CD4-positive, alpha-beta memory T cell (primary cell): ENCODE measurements around the gene PRKG2. TPM values are rescaled to one million over a fixed set of nuclear protein-coding genes. Genes with fewer than 3 reads are reported as not detected.
A peak's percentile ranks its signal among the peaks of the same experiment; 100 is the strongest.
"Not testable (repeated sequence)": the region's sequence is repeated elsewhere in the genome, so short reads cannot be mapped to it uniquely, and the experiment has no call there.

Experiments
- CTCF ChIA-PET: fragments of 350-600 bp; sonication (Branson Sonifier 250); formaldehyde crosslinking; loops from one replicate; lab custom pipeline; 2021; ENCODE audit warnings: inconsistent platforms; ENCODE audit not compliant: partially characterized antibody; lab: Charles Lee
- POLR2A ChIA-PET: fragments of 350-600 bp; sonication (Branson Sonifier 250); formaldehyde crosslinking; loops from one replicate; lab custom pipeline; 2021; ENCODE audit not compliant: partially characterized antibody; lab: Charles Lee
- DNase-seq, 5 donors: peaks; one replicate each; pipeline versions ENCODE4 v3.0.0 to v3.0.0-alpha.2; 2020 to 2022; ENCODE audit warnings: mixed read lengths in 1 of 5
- H3K27ac ChIP-seq: one replicate; pipeline ENCODE4 v1.7.0; 2013; ENCODE audit warnings: low read depth, low read length
- H3K27me3 ChIP-seq: 2 replicates; pipeline ENCODE4 v1.7.0; 2013; ENCODE audit warnings: mild to moderate bottlenecking, low read length, moderate library complexity; ENCODE audit not compliant: insufficient read depth
- H3K36me3 ChIP-seq: 2 replicates; pipeline ENCODE4 v1.7.0; 2013; ENCODE audit warnings: mild to moderate bottlenecking, low read length, moderate library complexity; ENCODE audit not compliant: insufficient read depth
- H3K4me1 ChIP-seq: 2 replicates; pipeline ENCODE4 v1.7.0; 2013; ENCODE audit warnings: mild to moderate bottlenecking, low read length, moderate library complexity; ENCODE audit not compliant: insufficient read depth
- H3K4me3 ChIP-seq, 2 donors: one replicate each; pipeline ENCODE4 v1.7.0; 2013; ENCODE audit warnings: low read length in 2 of 2, mild to moderate bottlenecking in 1 of 2
- H3K9me3 ChIP-seq, 2 donors: one replicate each; pipeline ENCODE4 v1.7.0; 2013; ENCODE audit warnings: low read length in 2 of 2, control low read depth in 1 of 2; ENCODE audit not compliant: control insufficient read depth in 1 of 2
- H3K27ac Mint-ChIP-seq, 7 donors: one replicate each; pipeline ENCODE4 v1.8.0; 2020 to 2021; ENCODE audit warnings: mixed read lengths in 7 of 7, mild to moderate bottlenecking in 6 of 7, inconsistent platforms in 3 of 7, moderate library complexity in 3 of 7
- H3K27me3 Mint-ChIP-seq, 2 donors: one replicate each; pipeline ENCODE4 v1.8.0; 2020 to 2021; ENCODE audit warnings: mixed read lengths in 2 of 2
- H3K36me3 Mint-ChIP-seq, 2 donors: one replicate each; pipeline ENCODE4 v1.8.0; 2020 to 2021; ENCODE audit warnings: mixed read lengths in 2 of 2, inconsistent platforms in 1 of 2, mild to moderate bottlenecking in 1 of 2
- H3K4me1 Mint-ChIP-seq, 4 donors: one replicate each; pipeline ENCODE4 v1.8.0; 2020 to 2021; ENCODE audit warnings: mixed read lengths in 4 of 4, mild to moderate bottlenecking in 1 of 4
- H3K4me3 Mint-ChIP-seq, 8 donors: one replicate each; pipeline ENCODE4 v1.8.0; 2020 to 2021; ENCODE audit warnings: mixed read lengths in 8 of 8, mild to moderate bottlenecking in 7 of 8, moderate library complexity in 6 of 8, inconsistent platforms in 3 of 8
- H3K9me3 Mint-ChIP-seq, 8 donors: one replicate each; pipeline ENCODE4 v1.8.0; 2020 to 2021; ENCODE audit warnings: mixed read lengths in 8 of 8, mild to moderate bottlenecking in 5 of 8, inconsistent platforms in 3 of 8, moderate library complexity in 1 of 8
- intact Hi-C: fragments of 100-400 bp; cut with micrococcal nuclease; formaldehyde crosslinking; loops from one replicate; pipeline ENCODE4 v1.15.1; 2023
- polyA plus RNA-seq, 2 donors: library from polyadenylated mRNA; unstranded; fragments of 300-500 nt; fragmentation: Illumina TruSeq; gene quantifications; one replicate each; pipeline ENCODE4 v1.2.3, GENCODE V29; 2021
- total RNA-seq, 2 experiments: library from RNA; stranded (reverse); gene quantifications; one replicate each; pipeline ENCODE4 v1.2.3, GENCODE V29; 2021

Gene PRKG2
- total and polyA plus RNA-seq, 4 experiments from 2014 or later, result 1.5 to 5.1 (median 1.9) TPM

DNA sequence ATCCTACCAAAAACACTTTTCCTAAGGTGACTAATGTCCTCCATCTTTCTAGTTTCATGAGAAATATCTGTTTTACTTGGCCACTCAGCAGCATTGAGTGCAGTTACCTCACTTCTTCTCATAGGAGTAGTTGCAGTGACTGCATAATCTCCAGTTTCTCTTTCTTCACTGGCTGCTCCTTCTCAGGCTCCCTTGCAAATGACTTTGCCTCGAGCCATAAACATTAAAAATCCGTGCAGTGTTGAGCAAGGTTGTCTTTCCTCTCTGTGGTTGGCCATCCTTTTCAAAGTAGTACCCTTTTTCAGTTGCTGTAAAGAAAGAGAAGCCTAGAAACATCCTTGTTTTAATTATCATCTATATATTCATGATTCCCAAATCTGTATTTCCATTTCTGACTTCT is 10.2 kb upstream of the PRKG2 start:
- no peak overlapping the region for H3K27ac ChIP-seq
- H3K36me3 ChIP-seq, result no peaks in the 10 kb centered on the region
- intact Hi-C loops, result no loop called here
- CTCF ChIA-PET, result interaction anchor here (1.3 kb wide), 1 partner anchor 13 kb away, joined by 3 read pairs; no protein-coding TSS in a partner anchor
- POLR2A ChIA-PET, result no interaction called here
- H3K27me3 Mint-ChIP-seq, result peaks cover 4 to 7% of the 10 kb centered on the region in 2 donors
- no peak overlapping the region for H3K4me3 ChIP-seq
- no peaks in the 10 kb centered on the region for H3K4me1 Mint-ChIP-seq
- H3K4me1 ChIP-seq, result no peaks in the 10 kb centered on the region
- H3K9me3 Mint-ChIP-seq, result peaks cover 0 to 4% (median under 1%) of the 10 kb centered on the region in 8 donors
- no peaks in the 10 kb centered on the region for H3K9me3 ChIP-seq
- no peak overlapping the region for H3K27ac Mint-ChIP-seq
- H3K4me3 Mint-ChIP-seq, result no peak overlapping the region
- H3K36me3 Mint-ChIP-seq, result no peaks in the 10 kb centered on the region
- DNase-seq, result no peak
- H3K27me3 ChIP-seq, result no peaks in the 10 kb centered on the region

- H3K36me3 Mint-ChIP-seq, H3K4me1 Mint-ChIP-seq, H3K4me1 ChIP-seq, H3K36me3 ChIP-seq, DNase-seq, H3K9me3 Mint-ChIP-seq, CTCF ChIA-PET, H3K27ac Mint-ChIP-seq, H3K27me3 ChIP-seq, intact Hi-C loops, H3K4me3 Mint-ChIP-seq, H3K27ac ChIP-seq, H3K9me3 ChIP-seq, POLR2A ChIA-PET, H3K4me3 ChIP-seq: not testable (repeated sequence)
- H3K27me3 Mint-ChIP-seq, result peaks cover 8 to 11% of the 10 kb centered on the region in 2 donors
Measured at GRCh38 chr4:81222082-81222472, 7.1 kb upstream of the PRKG2 start.

DNA sequence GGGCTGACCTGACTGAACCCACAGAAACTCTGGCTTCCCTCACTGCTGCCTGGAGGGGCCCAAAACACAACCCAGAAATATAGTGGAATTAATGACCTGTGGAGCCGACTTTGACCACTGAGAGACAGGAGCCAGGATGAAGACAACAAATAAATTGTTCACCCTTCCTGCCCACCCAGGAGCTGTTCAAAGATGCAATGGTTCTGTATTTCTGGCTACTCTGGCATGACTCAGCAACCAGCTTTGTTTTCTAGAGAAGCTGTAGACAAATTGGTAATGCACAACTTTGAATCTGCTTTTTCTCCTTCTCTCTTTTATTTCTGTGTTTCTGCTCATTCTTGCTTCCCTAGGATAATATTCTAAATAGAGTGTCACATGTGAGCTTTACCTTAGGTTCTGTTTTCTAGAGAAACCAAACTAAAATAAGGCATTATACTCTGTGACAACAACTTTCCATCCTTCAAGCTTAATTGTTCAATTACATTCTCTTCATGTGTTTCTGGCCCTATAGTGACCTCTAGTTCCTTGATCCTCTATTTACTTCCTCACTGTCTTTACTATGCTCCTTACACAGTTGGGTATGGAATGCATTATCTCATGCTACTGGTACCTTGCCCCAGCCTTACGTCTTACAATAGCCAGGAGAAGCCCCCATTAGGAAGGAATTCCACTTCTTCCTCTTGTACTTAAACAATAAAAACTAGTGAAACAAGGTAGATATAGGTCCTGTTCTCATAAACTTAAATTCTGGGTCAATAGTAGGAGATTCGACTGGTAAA is 6.5 kb upstream of the PRKG2 start:
- Mint-ChIP-seq H3K4me3 (no peak overlapping the region), H3K9me3 (peaks cover 0 to 4% (median 0%) of the 10 kb centered on the region in 8 donors), H3K27ac (no peak overlapping the region), H3K36me3 (no peaks in the 10 kb centered on the region), H3K27me3 (peaks cover 10 to 11% of the 10 kb centered on the region in 2 donors), H3K4me1 (no peaks in the 10 kb centered on the region)
- no peaks in the 10 kb centered on the region for H3K27me3 ChIP-seq
- no peak for DNase-seq
- intact Hi-C loops, result no loop called here
- H3K4me1 ChIP-seq, result no peaks in the 10 kb centered on the region
- H3K27ac ChIP-seq, result no peak overlapping the region
- ChIA-PET POLR2A (no interaction called here), CTCF (no interaction called here)
- H3K36me3 ChIP-seq, result no peaks in the 10 kb centered on the region
- H3K9me3 ChIP-seq, result no peaks in the 10 kb centered on the region
- H3K4me3 ChIP-seq, result no peak overlapping the region

GRCh38 chr4:81220271-81220670 is 5.2 kb upstream of the PRKG2 start:
- peaks cover 18 to 20% of the 10 kb centered on the region in 2 donors for H3K27me3 Mint-ChIP-seq
- Histone ChIP-seq H3K27ac (no peak overlapping the region), H3K36me3 (no peaks in the 10 kb centered on the region), H3K4me3 (no peak overlapping the region), H3K27me3 (no peaks in the 10 kb centered on the region), H3K9me3 (no peaks in the 10 kb centered on the region), H3K4me1 (no peaks in the 10 kb centered on the region)
- ChIA-PET POLR2A (no interaction called here), CTCF (no interaction called here)
- H3K4me3 Mint-ChIP-seq, result no peak overlapping the region
- no peak overlapping the region for H3K27ac Mint-ChIP-seq
- intact Hi-C loops, result no loop called here
- DNase-seq, result no peak
- H3K9me3 Mint-ChIP-seq, result peaks cover 0 to 4% (median under 1%) of the 10 kb centered on the region in 8 donors
- H3K36me3 Mint-ChIP-seq, result no peaks in the 10 kb centered on the region
- H3K4me1 Mint-ChIP-seq, result peaks cover 0 to 7% (median 1%) of the 10 kb centered on the region in 4 donors

DNA sequence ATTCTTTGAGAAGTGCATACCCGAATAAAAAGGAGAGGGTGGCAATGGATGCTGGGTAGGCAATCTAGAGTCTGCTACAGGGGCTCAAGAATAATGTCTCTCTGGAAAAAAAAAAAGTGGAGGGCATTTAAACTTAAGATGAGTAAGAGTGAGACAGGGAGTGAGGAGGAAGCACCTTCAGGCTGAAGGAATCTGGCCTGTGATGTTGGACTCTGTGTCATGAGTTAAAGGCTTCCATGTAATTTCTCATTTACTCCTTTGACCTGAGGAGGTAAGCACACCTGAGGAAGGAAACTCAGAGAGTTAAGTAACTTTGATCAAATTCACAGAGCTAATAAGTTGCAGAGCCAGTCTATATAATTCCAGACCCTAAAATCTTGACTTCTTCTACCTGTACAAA is 3.2 kb upstream of the PRKG2 start:
- H3K27ac ChIP-seq, result no peak overlapping the region
- ChIA-PET CTCF (no interaction called here), POLR2A (no interaction called here)
- DNase-seq, result no peak
- H3K27me3 ChIP-seq, result no peaks in the 10 kb centered on the region
- Mint-ChIP-seq H3K27me3 (peaks cover 22 to 26% of the 10 kb centered on the region in 2 donors), H3K27ac (no peak overlapping the region), H3K4me1 (peaks cover 0 to 9% (median 5%) of the 10 kb centered on the region in 4 donors), H3K4me3 (no peak overlapping the region), H3K9me3 (peaks cover 0 to 3% (median 0%) of the 10 kb centered on the region in 8 donors), H3K36me3 (no peaks in the 10 kb centered on the region)
- no peaks in the 10 kb centered on the region for H3K9me3 ChIP-seq
- no peak overlapping the region for H3K4me3 ChIP-seq
- H3K36me3 ChIP-seq, result no peaks in the 10 kb centered on the region
- H3K4me1 ChIP-seq, result no peaks in the 10 kb centered on the region
- intact Hi-C loops, result no loop called here

DNA sequence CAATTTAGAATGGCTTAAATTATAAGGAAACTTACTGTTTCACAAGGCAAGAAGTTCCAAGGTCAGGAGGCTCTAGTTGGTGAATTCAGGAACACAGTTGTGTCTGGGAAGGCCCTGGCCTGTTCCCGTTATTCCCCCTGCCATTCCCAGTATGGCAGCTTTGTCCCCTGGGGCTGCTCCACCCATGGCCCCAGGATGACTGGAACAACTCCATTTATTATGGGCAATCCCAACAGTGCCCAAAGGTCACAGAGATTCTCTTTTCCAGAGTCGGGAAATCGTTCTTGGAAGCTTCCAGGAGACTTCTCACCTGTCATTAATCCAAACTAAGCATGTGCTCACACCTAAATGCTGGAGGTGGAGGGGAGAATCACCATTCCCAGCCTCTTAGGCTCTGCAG is 2.8 kb upstream of the PRKG2 start:
- ChIA-PET POLR2A (no interaction called here), CTCF (no interaction called here)
- Mint-ChIP-seq H3K9me3 (peaks cover 0 to 3% (median 0%) of the 10 kb centered on the region in 8 donors), H3K4me3 (no peak overlapping the region), H3K27me3 (peaks cover 22 to 26% of the 10 kb centered on the region in 2 donors), H3K36me3 (no peaks in the 10 kb centered on the region), H3K27ac (no peak overlapping the region), H3K4me1 (peaks cover 0 to 9% (median 5%) of the 10 kb centered on the region in 4 donors)
- Histone ChIP-seq H3K4me3 (no peak overlapping the region), H3K27ac (no peak overlapping the region), H3K4me1 (no peaks in the 10 kb centered on the region), H3K36me3 (no peaks in the 10 kb centered on the region), H3K9me3 (no peaks in the 10 kb centered on the region), H3K27me3 (no peaks in the 10 kb centered on the region)
- intact Hi-C loops, result no loop called here
- DNase-seq, result no peak

GRCh38 chr4:81215931-81216330 is 909 bp upstream of the PRKG2 start:
- DNase-seq, result no peak
- H3K36me3 ChIP-seq, result no peaks in the 10 kb centered on the region
- peak overlapping the region in 5 of 8 donors; percentile 37 to 80 (median 53) for H3K4me3 Mint-ChIP-seq
- H3K9me3 ChIP-seq, result no peaks in the 10 kb centered on the region
- no peaks in the 10 kb centered on the region for H3K27me3 ChIP-seq
- ChIA-PET CTCF (no interaction called here), POLR2A (no interaction called here)
- H3K36me3 Mint-ChIP-seq, result no peaks in the 10 kb centered on the region
- H3K27ac Mint-ChIP-seq, result no peak overlapping the region
- no peaks in the 10 kb centered on the region for H3K4me1 ChIP-seq
- peaks cover 0 to 2% (median 0%) of the 10 kb centered on the region in 8 donors for H3K9me3 Mint-ChIP-seq
- H3K4me3 ChIP-seq, result no peak overlapping the region
- peaks cover 0 to 9% (median 5%) of the 10 kb centered on the region in 4 donors for H3K4me1 Mint-ChIP-seq
- H3K27me3 Mint-ChIP-seq, result peaks cover 18 to 22% of the 10 kb centered on the region in 2 donors
- no peak overlapping the region for H3K27ac ChIP-seq
- intact Hi-C loops, result no loop called here
